Activated naive CD8-positive, alpha-beta T cell treated with anti-CD3 and anti-CD28 coated beads, Interleukin-2, amount 50 U/mL, for 24 hours (primary cell): ENCODE measurements around the gene GPR137B.
"Not testable (repeated sequence)": the region's sequence is repeated elsewhere in the genome, so short reads cannot be mapped to it uniquely, and the experiment has no call there.

Experiments
- ATAC-seq: fragments of 150-1000 bp; cut with Tn5 transposase; one replicate; pipeline ENCODE4 v1.10.0; 2021
- DNase-seq: peaks from one replicate; pipeline ENCODE4 v3.0.0; 2021
- H3K27ac Mint-ChIP-seq: one replicate; pipeline ENCODE4 v1.8.0; 2021; ENCODE audit warnings: mild to moderate bottlenecking, mixed read lengths
- H3K27me3 Mint-ChIP-seq: one replicate; pipeline ENCODE4 v1.8.0; 2021; ENCODE audit warnings: mixed read lengths
- H3K36me3 Mint-ChIP-seq: one replicate; pipeline ENCODE4 v1.8.0; 2021; ENCODE audit warnings: low read depth, mixed read lengths
- H3K4me1 Mint-ChIP-seq: one replicate; pipeline ENCODE4 v1.8.0; 2021; ENCODE audit warnings: mixed read lengths
- H3K4me3 Mint-ChIP-seq: one replicate; pipeline ENCODE4 v1.8.0; 2021; ENCODE audit warnings: mild to moderate bottlenecking, moderate library complexity, mixed read lengths
- H3K9me3 Mint-ChIP-seq: one replicate; pipeline ENCODE4 v1.8.0; 2021; ENCODE audit warnings: mixed read lengths

The GPR137B gene

DNA sequence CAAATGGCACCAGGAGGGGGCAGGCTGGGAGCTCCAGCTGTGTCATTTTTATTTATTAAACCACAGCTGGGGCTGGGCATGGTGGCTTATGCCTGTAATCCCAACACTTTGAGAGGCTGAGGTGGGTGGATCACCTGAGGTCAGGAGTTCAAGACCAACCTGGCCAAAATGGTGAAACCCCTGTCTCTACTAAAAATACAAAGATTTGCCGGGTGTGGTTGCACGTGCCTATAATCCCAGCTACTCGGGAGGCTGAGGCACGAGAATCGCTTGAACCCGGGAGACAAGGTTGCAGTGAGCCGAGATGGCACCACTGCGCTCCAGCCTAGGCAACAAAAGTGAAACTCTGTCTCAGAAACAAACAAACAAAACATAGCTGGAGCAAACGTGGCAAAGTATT, 15.7 kb downstream of the GPR137B start:
- DNase-seq, H3K27me3 Mint-ChIP-seq, ATAC-seq, H3K27ac Mint-ChIP-seq, H3K4me3 Mint-ChIP-seq: not testable (repeated sequence)
- Mint-ChIP-seq H3K4me1 (peaks cover 44% of the 10 kb centered on the region), H3K9me3 (peaks cover 15% of the 10 kb centered on the region), H3K36me3 (peaks cover 22% of the 10 kb centered on the region)

DNA sequence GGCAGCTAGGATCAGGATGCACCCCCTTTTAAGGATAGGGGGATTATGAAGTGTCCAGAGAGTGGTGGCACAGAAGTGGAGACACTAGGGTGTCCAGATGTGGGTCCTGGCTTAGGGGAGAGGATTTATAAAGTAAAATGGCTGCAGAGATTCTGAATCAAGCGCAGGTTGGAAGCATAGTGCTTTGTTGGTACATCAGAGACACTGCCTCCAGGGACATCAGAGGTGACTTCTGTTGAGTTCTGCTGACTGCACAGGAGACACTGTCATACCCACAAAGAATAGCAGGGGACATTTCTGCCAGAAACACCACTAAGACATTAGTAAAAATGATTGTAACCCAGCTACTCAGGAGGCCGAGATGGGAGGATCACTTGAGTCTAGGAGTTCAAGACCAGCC, 16.4 kb downstream of the GPR137B start:
- Mint-ChIP-seq H3K27me3 (no peaks in the 10 kb centered on the region), H3K27ac (no peak overlapping the region), H3K36me3 (peaks cover 26% of the 10 kb centered on the region), H3K4me3 (no peak overlapping the region), H3K9me3 (peaks cover 17% of the 10 kb centered on the region), H3K4me1 (peaks cover 50% of the 10 kb centered on the region)
- no peak for DNase-seq
- no peak for ATAC-seq

DNA sequence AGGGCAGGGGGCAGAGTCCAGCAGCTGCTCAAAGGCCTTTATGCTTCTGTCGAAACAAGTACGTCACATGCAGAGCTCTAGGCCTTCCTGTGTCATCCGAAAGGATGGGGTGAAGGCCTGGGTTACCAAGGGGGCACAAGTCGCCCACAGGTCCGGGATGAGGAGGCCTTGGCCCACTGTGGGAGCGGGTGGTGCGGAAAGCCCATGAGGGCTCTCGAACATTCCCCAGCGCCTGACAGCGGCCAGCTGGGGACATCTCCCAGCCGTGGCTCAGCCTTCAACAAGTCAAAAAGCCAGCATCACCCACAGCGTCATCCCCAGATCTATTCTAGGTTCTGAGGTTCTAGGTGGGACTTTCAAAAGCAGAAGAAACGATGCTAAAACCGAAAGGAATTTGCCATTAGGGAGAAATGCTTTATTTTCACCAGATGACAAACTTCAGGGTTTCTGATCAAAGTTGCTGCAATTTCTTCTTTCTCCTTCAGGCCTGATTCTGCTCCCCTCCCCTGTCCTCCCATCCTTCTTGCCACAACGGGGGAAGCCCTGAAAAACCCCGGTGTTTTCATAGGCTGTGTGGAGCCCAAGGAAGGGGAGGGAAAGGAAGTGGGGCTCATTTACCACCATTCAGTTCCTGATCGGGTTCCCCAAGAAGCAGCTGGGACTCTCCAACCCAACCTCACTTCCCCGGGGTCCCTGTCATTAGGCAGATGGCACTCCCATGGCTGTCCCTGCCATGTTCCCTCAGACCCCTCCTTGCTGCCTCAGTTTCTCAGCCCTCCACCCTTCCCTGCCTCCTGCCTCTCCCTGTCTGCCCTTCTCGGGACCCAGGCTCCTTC, 17.6 kb downstream of the GPR137B start:
- Mint-ChIP-seq H3K27me3 (no peaks in the 10 kb centered on the region), H3K27ac (peak overlapping the region; percentile 81), H3K36me3 (peaks cover 31% of the 10 kb centered on the region), H3K9me3 (peaks cover 18% of the 10 kb centered on the region), H3K4me1 (peaks cover 59% of the 10 kb centered on the region), H3K4me3 (no peak overlapping the region)
- ATAC-seq (peak; percentile 40), DNase-seq (no peak)

DNA sequence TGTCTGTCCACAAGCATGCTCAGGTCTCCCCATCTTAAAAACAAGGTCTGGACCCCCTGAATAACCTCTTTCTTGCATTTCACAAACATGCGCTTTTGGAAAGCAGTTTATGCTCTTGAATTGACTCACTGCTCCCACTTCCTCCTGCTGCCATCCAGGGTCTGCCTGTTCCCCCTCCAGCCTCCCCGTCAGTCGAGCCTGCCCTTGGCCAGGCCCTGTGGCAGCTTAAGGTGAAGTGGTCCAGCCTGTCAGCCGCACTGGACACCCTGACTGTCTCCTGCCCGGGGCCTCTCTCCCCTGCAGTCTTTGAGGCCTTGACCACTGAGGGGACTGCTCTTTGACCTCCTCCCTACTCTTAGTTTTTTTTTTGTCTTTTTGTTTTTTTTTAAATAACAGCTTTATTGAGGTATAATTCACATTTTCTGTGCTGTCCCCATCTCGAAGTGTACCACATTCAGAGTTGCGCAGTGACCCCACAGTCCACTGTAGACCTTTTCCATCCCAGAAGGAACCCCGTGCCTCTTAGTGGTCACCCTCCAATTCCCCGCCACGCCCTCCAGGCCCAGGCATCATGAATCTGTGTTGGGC, 18.3 kb downstream of the GPR137B start:
- Mint-ChIP-seq H3K36me3 (peaks cover 33% of the 10 kb centered on the region), H3K27ac (peak overlapping the region; percentile 81), H3K4me3 (no peak overlapping the region), H3K9me3 (peaks cover 18% of the 10 kb centered on the region), H3K27me3 (no peaks in the 10 kb centered on the region), H3K4me1 (peaks cover 56% of the 10 kb centered on the region)
- ATAC-seq: no peak
- DNase-seq: no peak

DNA sequence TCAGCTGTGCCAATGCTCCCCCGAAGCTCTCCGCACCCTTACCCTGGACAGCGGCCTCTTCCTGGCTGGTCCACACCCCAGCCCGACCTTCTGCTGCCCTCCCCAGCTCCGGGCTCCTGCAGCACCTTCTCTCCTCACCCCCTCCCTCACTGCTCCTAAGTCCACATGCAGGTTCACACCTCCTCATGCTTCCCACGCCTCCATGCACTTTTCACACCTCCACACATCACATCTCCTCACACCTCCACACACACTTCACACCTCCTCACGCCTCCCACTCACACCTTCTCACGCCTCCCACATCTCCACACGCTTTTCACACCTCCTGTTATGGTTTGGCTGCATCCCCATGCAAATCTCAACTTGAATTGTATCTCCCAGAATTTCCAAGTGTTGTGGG, 18.9 kb downstream of the GPR137B start:
- Mint-ChIP-seq H3K36me3 (peaks cover 33% of the 10 kb centered on the region), H3K4me3 (no peak overlapping the region), H3K9me3 (peaks cover 18% of the 10 kb centered on the region), H3K27ac (peak overlapping the region; percentile 42), H3K4me1 (peaks cover 52% of the 10 kb centered on the region), H3K27me3 (no peaks in the 10 kb centered on the region)
- DNase-seq: no peak
- no peak for ATAC-seq

DNA sequence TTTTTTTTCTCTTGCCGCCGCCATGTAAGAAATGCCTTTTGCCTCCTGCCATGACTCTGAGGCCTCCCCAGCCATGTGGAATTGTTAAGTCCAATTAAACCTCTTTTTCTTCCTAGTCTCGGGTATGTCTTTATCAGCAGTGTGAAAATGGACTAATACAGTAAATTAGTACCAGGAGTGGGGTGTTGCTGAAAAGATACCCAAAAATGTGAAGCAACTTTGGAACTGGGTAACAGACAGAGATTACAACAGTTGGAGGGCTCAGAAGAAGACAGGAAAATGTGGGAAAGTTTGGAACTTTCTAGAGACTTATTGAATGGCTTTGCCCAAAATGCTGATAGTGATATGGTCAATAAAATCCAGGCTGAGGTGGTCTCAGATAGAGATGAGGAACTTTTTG, 19.4 kb downstream of the GPR137B start:
- H3K27ac Mint-ChIP-seq, ATAC-seq, H3K27me3 Mint-ChIP-seq, DNase-seq, H3K4me3 Mint-ChIP-seq: not testable (repeated sequence)
- Mint-ChIP-seq H3K36me3 (peaks cover 33% of the 10 kb centered on the region), H3K9me3 (peaks cover 18% of the 10 kb centered on the region), H3K4me1 (peaks cover 47% of the 10 kb centered on the region)

DNA sequence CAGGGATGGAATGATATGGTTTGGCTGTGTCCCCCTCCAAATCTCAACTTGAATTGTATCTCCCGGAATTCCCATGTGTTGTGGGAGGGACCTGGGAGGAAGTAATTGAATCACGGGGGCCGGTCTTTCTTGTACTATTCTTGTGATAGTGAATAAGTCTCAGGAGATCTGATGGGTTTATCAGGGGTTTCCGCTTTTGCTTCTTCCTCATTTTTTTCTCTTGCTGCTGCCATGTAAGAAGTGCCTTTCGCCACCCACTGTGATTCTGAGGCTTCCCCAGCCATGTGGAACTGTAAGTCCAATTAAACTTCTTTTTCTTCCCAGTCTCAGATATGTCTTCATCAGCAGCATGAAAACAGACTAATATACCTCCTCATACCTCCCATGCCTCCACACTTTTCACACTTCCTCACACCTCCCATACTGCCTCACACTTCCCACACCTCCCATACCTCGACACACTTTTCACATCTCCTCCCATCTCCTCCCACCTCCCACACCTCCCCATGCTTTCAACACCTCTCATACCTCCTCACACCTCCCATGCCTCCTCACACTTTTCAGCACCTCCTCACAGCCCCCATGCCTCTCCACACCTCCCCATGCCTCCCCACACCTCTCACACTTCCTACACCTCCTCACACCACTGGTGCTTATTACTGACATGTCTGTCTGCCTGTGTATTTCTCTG, 21.3 kb downstream of the GPR137B start:
- Mint-ChIP-seq H3K27ac (peak overlapping the region; percentile 43), H3K4me3 (no peak overlapping the region), H3K27me3 (no peaks in the 10 kb centered on the region), H3K36me3 (peaks cover 33% of the 10 kb centered on the region), H3K4me1 (peaks cover 41% of the 10 kb centered on the region), H3K9me3 (peaks cover 18% of the 10 kb centered on the region)
- ATAC-seq (peak; percentile 40), DNase-seq (no peak)

DNA sequence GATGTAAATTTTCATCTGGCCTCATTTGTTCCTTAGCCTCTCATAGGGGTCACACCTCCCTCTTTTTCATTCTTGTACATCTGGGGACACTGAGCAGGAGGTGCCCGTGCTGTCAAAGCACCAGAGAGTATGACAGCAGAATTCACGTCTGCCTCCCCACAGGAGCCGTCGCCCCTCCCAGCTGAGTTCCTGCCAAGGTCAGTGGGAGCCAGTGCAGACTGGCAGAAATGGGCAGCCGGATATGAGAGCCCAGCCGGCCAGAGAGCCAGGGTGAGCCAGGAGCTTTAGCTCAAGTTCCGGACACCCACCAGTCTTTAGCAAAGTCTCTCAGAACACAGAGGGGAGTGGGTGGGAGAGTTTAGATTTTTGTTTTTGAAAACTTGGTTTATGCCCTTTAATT, 21.9 kb downstream of the GPR137B start:
- DNase-seq (no peak), ATAC-seq (no peak)
- Mint-ChIP-seq H3K4me1 (peaks cover 37% of the 10 kb centered on the region), H3K4me3 (no peak overlapping the region), H3K36me3 (peaks cover 33% of the 10 kb centered on the region), H3K9me3 (peaks cover 18% of the 10 kb centered on the region), H3K27me3 (no peaks in the 10 kb centered on the region), H3K27ac (peak overlapping the region; percentile 43)

DNA sequence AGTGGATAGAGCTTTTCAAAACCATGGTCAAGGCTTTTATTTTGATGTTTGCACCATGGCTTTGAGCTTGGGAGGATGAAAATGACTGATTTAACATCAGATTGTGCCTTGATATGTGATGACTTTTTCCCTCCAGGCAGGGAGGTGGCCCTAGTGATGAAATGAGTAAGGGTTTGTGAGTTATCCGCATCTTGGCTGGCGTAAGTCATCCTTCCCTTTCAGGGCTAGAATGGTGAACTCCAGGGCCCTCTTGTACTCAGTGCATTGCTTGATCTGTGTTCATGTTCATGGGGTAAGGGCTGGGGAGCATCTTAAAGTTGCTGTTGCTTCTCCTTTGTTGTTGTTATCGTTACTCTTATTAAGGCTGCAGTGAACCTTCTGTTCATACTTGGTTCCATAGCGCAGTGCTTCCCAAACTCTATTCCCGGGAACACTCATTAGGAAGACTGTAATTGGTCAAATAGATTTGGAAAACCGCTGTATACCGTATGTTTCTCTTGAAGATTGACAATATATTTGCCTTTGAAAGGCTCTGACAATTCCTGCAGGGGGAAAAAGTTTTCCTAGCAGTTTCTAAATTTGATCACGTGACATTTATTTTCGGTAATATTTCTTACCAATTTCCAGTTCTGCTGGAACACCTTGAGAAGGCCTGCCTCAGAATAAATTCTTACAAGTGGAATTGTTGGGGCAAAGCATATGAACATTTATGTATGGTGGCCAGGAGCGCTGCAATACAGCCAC, 23.1 kb downstream of the GPR137B start:
- Mint-ChIP-seq H3K9me3 (peaks cover 18% of the 10 kb centered on the region), H3K36me3 (peaks cover 33% of the 10 kb centered on the region), H3K4me1 (peaks cover 28% of the 10 kb centered on the region), H3K27me3 (no peaks in the 10 kb centered on the region), H3K27ac (no peak overlapping the region), H3K4me3 (no peak overlapping the region)
- ATAC-seq: no peak
- no peak for DNase-seq

DNA sequence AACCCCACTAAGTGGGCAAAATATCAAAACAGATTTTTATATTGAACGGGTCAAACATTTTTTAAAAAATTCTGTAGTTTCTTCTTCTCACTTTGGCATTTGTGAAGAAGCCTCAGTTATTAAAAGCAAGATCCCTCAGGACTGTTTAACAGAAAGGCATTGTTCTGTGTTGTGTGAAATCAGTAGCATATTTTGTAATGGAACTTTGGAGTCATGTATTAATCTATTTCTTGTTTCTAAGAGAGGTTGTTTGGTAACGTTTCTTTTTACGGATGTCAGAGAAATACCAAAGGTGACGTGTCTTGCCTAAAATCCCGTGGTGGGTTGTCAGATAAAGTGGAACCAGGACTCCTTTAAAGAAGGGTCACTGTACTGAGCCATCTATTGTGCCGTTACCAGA, 23.7 kb downstream of the GPR137B start:
- H3K4me3 Mint-ChIP-seq: no peak overlapping the region
- H3K27ac Mint-ChIP-seq: no peak overlapping the region
- H3K9me3 Mint-ChIP-seq: peaks cover 15% of the 10 kb centered on the region
- no peaks in the 10 kb centered on the region for H3K27me3 Mint-ChIP-seq
- peaks cover 28% of the 10 kb centered on the region for H3K36me3 Mint-ChIP-seq
- DNase-seq: no peak
- peaks cover 22% of the 10 kb centered on the region for H3K4me1 Mint-ChIP-seq
- no peak for ATAC-seq

DNA sequence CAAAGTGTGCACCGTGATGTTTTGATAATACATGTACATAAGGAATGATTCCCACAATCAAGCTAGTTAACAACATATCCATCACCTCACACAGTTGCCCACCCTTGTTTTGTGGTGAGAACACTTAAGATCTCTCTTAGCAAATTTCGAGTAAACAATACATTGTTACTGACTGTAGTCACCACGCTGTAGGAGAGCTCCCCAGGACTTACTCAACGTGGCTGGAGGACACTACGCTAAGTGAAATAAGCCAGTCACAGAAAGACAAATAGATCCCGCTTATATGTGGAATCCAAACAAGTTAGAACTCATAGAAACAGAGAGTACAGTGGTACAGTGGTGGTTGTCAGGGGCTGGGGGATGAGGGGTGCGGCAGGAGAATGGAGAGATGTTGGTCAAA, 24.8 kb downstream of the GPR137B start:
- no peak overlapping the region for H3K27ac Mint-ChIP-seq
- ATAC-seq (no peak), DNase-seq (no peak)
- H3K4me3 Mint-ChIP-seq: no peak overlapping the region
- H3K27me3 Mint-ChIP-seq: no peaks in the 10 kb centered on the region
- peaks cover 16% of the 10 kb centered on the region for H3K4me1 Mint-ChIP-seq
- peaks cover 3% of the 10 kb centered on the region for H3K9me3 Mint-ChIP-seq
- H3K36me3 Mint-ChIP-seq: peaks cover 17% of the 10 kb centered on the region

DNA sequence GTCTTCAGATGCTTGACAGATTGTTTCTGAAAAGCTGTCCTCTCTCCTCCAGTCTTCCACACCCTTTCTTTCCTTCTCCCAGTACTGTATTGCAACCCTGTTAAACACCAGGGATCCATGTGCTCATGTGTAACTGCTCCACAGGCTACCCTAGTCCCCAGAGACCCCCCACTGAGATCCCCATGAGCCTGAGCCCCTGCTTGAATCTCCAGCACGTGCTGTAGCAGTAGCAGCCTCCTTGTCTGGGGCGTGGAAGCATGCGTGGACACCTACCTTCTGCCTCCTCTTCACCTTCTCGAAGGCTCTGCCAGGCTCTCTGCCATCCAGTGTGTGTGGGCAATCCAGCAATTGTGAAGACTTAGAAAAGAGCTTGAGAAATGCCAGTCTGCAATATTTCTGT, 25.2 kb downstream of the GPR137B start:
- Mint-ChIP-seq H3K9me3 (peaks cover 3% of the 10 kb centered on the region), H3K27me3 (no peaks in the 10 kb centered on the region), H3K36me3 (peaks cover 16% of the 10 kb centered on the region), H3K4me1 (peaks cover 16% of the 10 kb centered on the region), H3K4me3 (no peak overlapping the region), H3K27ac (no peak overlapping the region)
- ATAC-seq: no peak
- no peak for DNase-seq

DNA sequence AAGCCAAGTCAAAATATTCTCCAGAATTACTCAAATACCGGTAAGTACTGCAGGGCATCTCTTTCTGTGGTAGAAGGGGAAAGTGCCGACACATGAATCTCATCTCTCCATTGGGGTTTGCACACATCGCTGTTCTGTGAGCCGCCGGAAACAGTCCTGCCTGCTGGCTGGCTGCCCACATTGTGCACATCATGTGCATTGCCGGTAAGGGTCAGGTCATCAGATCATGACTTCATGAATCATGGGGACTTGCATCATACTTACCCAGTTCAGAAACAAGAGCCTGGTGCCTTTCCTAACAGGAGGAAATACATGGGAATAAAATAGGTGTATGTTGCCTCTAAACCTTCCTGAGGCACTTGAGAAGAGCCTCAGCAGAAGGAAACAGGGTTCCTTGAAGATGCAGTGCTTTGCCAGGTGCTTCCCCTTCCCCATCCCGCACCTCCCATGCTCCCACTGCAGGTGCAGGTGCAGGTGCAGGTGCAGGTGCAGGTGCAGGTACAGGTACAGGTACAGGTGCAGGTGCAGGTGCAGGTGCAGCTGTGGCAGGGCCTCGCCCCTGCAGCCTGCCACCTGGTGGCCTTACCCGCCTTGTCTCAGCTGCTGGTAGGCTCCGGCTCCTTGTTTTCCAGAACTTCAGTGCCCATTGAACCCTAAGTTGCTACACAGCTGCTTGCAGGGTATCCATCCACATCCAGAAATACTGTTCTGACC, 26.5 kb downstream of the GPR137B start:
- ATAC-seq (no peak), DNase-seq (no peak)
- Mint-ChIP-seq H3K36me3 (peaks cover 6% of the 10 kb centered on the region), H3K27me3 (no peaks in the 10 kb centered on the region), H3K27ac (no peak overlapping the region), H3K4me3 (no peak overlapping the region), H3K9me3 (no peaks in the 10 kb centered on the region), H3K4me1 (peaks cover 7% of the 10 kb centered on the region)

DNA sequence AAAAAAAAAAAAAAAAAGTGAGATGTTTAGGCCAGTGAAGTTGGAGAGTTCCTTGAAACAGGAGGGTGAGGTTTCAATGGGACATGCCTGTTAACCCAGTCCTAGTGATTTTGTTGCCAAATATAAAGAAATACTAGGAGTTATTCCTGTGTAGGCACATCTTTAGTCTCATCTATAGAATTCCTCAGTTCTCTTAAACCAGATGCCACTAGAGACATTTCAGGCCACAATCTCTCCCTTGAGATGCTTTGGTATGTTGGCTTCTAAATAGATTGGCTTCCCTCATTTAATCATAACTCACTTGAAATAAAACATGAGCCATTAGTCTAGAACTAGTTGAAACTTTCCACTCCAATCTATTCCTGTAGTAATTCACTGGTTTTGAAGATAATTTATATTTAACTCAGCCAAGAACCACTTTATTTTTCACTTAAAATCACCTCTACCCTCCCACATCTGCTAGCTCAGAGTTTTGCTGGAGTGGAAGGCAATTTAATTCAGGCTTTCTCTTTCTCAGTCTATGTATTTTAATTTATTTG, 29.8 kb downstream of the GPR137B start:
- Mint-ChIP-seq H3K27me3 (no peaks in the 10 kb centered on the region), H3K36me3 (no peaks in the 10 kb centered on the region), H3K27ac (no peak overlapping the region), H3K4me1 (peaks cover 4% of the 10 kb centered on the region), H3K9me3 (no peaks in the 10 kb centered on the region), H3K4me3 (no peak overlapping the region)
- ATAC-seq (no peak), DNase-seq (no peak)
